COLO668 (cell line): ENCODE measurements around the gene FOXRED1.

ENCODE experiments used
- DNase-seq: peaks from one replicate; lab custom pipeline; 2025; ENCODE audit not compliant: unreplicated experiment; lab: John Stamatoyannopoulos, UW

Gene FOXRED1

GRCh38 chr11:126311401-126312291 is 42.7 kb downstream of the FOXRED1 start:
- DNase-seq: no peak

DNA sequence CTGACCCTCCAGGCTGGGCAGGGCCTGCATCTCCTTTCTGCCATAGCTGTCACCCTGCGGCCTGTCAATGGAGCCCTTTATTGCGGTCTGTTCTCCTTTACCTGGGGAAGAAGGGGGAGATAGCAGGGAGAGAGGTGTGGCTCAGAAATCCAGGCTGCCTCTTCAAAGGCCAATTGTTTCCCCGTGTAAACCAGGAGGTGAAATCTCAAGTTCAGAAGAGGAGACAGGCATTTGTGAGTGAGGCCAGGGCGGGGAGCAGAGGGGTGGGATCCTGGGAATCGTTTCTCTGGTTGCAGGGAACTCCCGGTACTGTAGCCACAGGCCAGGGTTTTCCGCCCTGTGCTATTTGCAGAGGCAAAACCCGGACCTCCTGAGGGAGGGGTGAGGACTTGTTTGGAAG is 44.0 kb downstream of the FOXRED1 start:
- DNase-seq: no peak

- no peak for DNase-seq
Measured at GRCh38 chr11:126313826-126314225, 44.9 kb downstream of the FOXRED1 start.

DNA sequence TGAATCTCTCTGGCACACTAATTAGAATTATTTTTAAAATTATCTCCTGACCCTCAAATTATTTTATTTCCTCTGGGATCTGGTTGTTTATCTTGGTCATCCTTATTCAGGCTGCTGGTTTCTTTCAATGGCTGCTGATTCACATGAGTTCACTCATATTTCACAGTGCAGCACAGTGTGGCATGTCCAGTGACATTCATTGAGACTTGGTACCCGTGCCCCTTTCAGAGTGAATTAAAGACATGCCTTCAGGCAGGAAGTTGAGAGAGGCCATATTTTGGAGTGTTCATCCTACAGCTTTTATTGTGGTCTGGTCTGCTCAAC is 48.4 kb downstream of the FOXRED1 start:
- DNase-seq: no peak

- DNase-seq: no peak
Measured at GRCh38 chr11:126317756-126318573, 49.0 kb downstream of the FOXRED1 start.

- DNase-seq: no peak
Measured at GRCh38 chr11:126318574-126319373, 49.8 kb downstream of the FOXRED1 start.

DNA sequence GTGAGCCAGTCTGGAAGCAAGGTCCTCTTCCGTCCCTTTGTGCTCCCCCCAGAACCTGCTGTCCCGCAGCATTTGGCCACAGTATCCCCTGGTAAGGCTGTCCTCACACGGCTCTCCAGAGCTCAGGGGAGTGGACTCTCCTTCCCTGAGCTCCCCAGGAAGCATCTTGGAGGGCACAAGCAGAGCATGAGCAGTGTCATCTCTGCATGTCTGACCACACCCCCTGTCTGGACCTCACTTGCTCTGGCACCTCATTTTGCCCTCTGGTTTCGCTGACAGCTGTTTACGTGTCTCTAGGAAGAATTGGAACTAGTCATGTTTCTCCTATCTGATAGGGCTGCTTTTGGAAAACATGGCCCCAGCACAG is 50.4 kb downstream of the FOXRED1 start:
- DNase-seq: no peak

GRCh38 chr11:126322996-126323395 is 54.0 kb downstream of the FOXRED1 start:
- no peak for DNase-seq

- DNase-seq: peak; percentile 51
Measured at GRCh38 chr11:126327281-126328000, 58.5 kb downstream of the FOXRED1 start.
